ENCODE results near the gene DZIP1. TPM values are rescaled to one million over a fixed set of nuclear protein-coding genes. Genes with fewer than 3 reads are reported as not detected.

The DZIP1 gene
- total RNA-seq, 3 donors from 2014 or later, result 1.3 to 23.6 (median 3.6) TPM

- no peak for ATAC-seq
- Histone ChIP-seq H3K36me3 (ENCODE audit: low read depth) (no peaks in the 10 kb centered on the region), H3K4me1 (ENCODE audit: low read depth) (peaks cover 7% of the 10 kb centered on the region), H3K9me3 (no peaks in the 10 kb centered on the region), H3K4me3 (no peak overlapping the region)
- no peak for TF ChIP-seq CTCF (IDR thresholded peaks at IDR 0.05)
- intact Hi-C loops (cut with DNase I, micrococcal nuclease), result loop anchor here (10.0 kb wide), 1 partner anchor 214 kb away; no protein-coding TSS in a partner anchor
- no peak for DNase-seq
These were observed 23.5 kb downstream of the DZIP1 start for GRCh38 chr13:95620825-95621498.

GRCh38 chr13:95620030-95620824 lies 24.3 kb downstream of the DZIP1 start:
- Histone ChIP-seq H3K36me3 (ENCODE audit: low read depth) (no peaks in the 10 kb centered on the region), H3K4me3 (no peak overlapping the region), H3K4me1 (ENCODE audit: low read depth) (peaks cover 7% of the 10 kb centered on the region), H3K9me3 (no peaks in the 10 kb centered on the region)
- no peak for TF ChIP-seq CTCF (IDR thresholded peaks at IDR 0.05)
- intact Hi-C loops (cut with DNase I, micrococcal nuclease), result loop anchor here (10.0 kb wide), 1 partner anchor 215 kb away; no protein-coding TSS in a partner anchor
- DNase-seq (no peak), ATAC-seq (peak; percentile 86)

- H3K36me3 ChIP-seq (ENCODE audit: low read depth), result no peaks in the 10 kb centered on the region
- intact Hi-C loops (cut with DNase I, micrococcal nuclease), result no loop called here
- no peak overlapping the region for H3K4me3 ChIP-seq
- DNase-seq, result no peak
- ATAC-seq, result no peak
- no peak for TF ChIP-seq CTCF (IDR thresholded peaks at IDR 0.05)
- H3K4me1 ChIP-seq (ENCODE audit: low read depth), result no peaks in the 10 kb centered on the region
- H3K9me3 ChIP-seq, result no peaks in the 10 kb centered on the region
These were observed 29.0 kb downstream of the DZIP1 start for GRCh38 chr13:95615539-95615938.

GRCh38 chr13:95614641-95615245 lies 29.8 kb downstream of the DZIP1 start:
- TF ChIP-seq CTCF (IDR thresholded peaks at IDR 0.05), result no peak
- H3K4me3 ChIP-seq, result no peak overlapping the region
- intact Hi-C loops (cut with DNase I, micrococcal nuclease), result no loop called here
- no peaks in the 10 kb centered on the region for H3K4me1 ChIP-seq (ENCODE audit: low read depth)
- no peaks in the 10 kb centered on the region for H3K9me3 ChIP-seq
- DNase-seq (no peak), ATAC-seq (no peak)
- H3K36me3 ChIP-seq (ENCODE audit: low read depth), result no peaks in the 10 kb centered on the region

GRCh38 chr13:95608640-95609323 lies 35.7 kb downstream of the DZIP1 start:
- no peak overlapping the region for H3K4me3 ChIP-seq
- DNase-seq (no peak), ATAC-seq (no peak)
- intact Hi-C loops (cut with DNase I, micrococcal nuclease), result no loop called here
- no peaks in the 10 kb centered on the region for H3K4me1 ChIP-seq (ENCODE audit: low read depth)
- H3K9me3 ChIP-seq, result no peaks in the 10 kb centered on the region
- no peaks in the 10 kb centered on the region for H3K36me3 ChIP-seq (ENCODE audit: low read depth)
- TF ChIP-seq CTCF (IDR thresholded peaks at IDR 0.05), result no peak

Data from mucosa of descending colon (tissue), 3 donors.